Lung (tissue), 16 donors: ENCODE results near the gene SCYGR2. TPM values are rescaled to one million over a fixed set of nuclear protein-coding genes. Genes with fewer than 3 reads are reported as not detected.
"Not testable (repeated sequence)": the region's sequence is repeated elsewhere in the genome, so short reads cannot be mapped to it uniquely, and the experiment has no call there.

Experiments
- ATAC-seq: fragments of 200-7000 bp; cut with Tn5 transposase; one replicate; pipeline ENCODE4 v1.9.1; 2020; ENCODE audit warnings: moderate number of reproducible peaks; ENCODE audit not compliant: insufficient read depth, low FRiP score
- DNase-seq, 3 donors: peaks; one replicate each; pipeline ENCODE4 v3.0.0-alpha.2; 2013 to 2017
- H3K27ac ChIP-seq, 2 donors: one replicate each; pipeline ENCODE4 v1.5.1; 2013; ENCODE audit warnings: mild to moderate bottlenecking in 2 of 2, moderate library complexity in 2 of 2, control low read depth in 1 of 2, inconsistent platforms in 1 of 2, low read depth in 1 of 2, low read length in 1 of 2
- H3K27me3 ChIP-seq, 3 donors: one replicate each; pipeline ENCODE4 v1.5.1; 2013; ENCODE audit warnings: low read length in 2 of 3; ENCODE audit not compliant: control insufficient read depth in 3 of 3, insufficient read depth in 3 of 3
- H3K36me3 ChIP-seq, 4 donors: one replicate each; pipeline ENCODE4 v1.5.1; 2013; ENCODE audit warnings: low read length in 4 of 4, mild to moderate bottlenecking in 1 of 4, moderate library complexity in 1 of 4; ENCODE audit not compliant: control insufficient read depth in 4 of 4, insufficient read depth in 4 of 4
- H3K4me1 ChIP-seq, 5 donors: one replicate each; pipeline ENCODE4 v1.5.1; 2013; ENCODE audit warnings: low read length in 5 of 5, mild to moderate bottlenecking in 2 of 5, moderate library complexity in 1 of 5; ENCODE audit not compliant: control insufficient read depth in 5 of 5, insufficient read depth in 5 of 5
- H3K4me3 ChIP-seq: one replicate; pipeline ENCODE4 v1.5.1; 2013; ENCODE audit warnings: mild to moderate bottlenecking, control low read depth, moderate library complexity
- H3K9ac ChIP-seq, 2 donors: one replicate each; pipeline ENCODE4 v1.5.1; 2013; ENCODE audit warnings: low read length in 2 of 2, control low read depth in 1 of 2; ENCODE audit not compliant: insufficient read depth in 1 of 2
- H3K9me3 ChIP-seq, 4 donors: one replicate each; pipeline ENCODE4 v1.5.1; 2013; ENCODE audit warnings: low read length in 3 of 4, mild to moderate bottlenecking in 1 of 4, moderate library complexity in 1 of 4; ENCODE audit not compliant: control insufficient read depth in 4 of 4, insufficient read depth in 3 of 4
- CTCF ChIP-seq: IDR thresholded peaks from 2 replicates; pipeline ENCODE4 v1.5.1; 2012; ENCODE audit warnings: mild to moderate bottlenecking; ENCODE audit errors: control extremely low read depth, extremely low read depth
- WGBS, 2 donors: extraction: QIAGEN DNeasy Blood & Tissue Kit; methylation state at CpG; one replicate each; pipeline ENCODE4 v1.1.7; 2013; 5-methylcytosine and 5-hydroxymethylcytosine counted together
- long read RNA-seq, 5 donors: transcript quantifications; one replicate each; lab custom pipeline, GENCODE V29; 2026
- polyA plus RNA-seq, 2 donors: library from polyadenylated mRNA; stranded (reverse); fragments of 200-250 nt; gene quantifications; one replicate each; pipeline ENCODE4 v1.2.1, GENCODE V29; 2013
- total RNA-seq, 2 donors: library from RNA; depleted of rRNA in 1 of 2; stranded (reverse); fragments of >200 nt in 1 of 2; gene quantifications; one replicate each; pipeline ENCODE4 v1.2.1, GENCODE V29; 2014 to 2021
- donor health status: control.
- donor health status: control.
- donor health status: Bipolar disorder and iron deficiency.
- donor health status: healthy.
- donor health status: DM: yes; HTN: yes; CAD: no.

Gene SCYGR2
- not detected for total RNA-seq
- polyA plus RNA-seq = not detected
- long read RNA-seq, donor 1 = 0 reads
- long read RNA-seq, donor 2 = 0 reads
- long read RNA-seq, donor 3 = 0 reads
- long read RNA-seq, donor 4 = 0 reads
- long read RNA-seq, donor 5 = 0 reads

DNA sequence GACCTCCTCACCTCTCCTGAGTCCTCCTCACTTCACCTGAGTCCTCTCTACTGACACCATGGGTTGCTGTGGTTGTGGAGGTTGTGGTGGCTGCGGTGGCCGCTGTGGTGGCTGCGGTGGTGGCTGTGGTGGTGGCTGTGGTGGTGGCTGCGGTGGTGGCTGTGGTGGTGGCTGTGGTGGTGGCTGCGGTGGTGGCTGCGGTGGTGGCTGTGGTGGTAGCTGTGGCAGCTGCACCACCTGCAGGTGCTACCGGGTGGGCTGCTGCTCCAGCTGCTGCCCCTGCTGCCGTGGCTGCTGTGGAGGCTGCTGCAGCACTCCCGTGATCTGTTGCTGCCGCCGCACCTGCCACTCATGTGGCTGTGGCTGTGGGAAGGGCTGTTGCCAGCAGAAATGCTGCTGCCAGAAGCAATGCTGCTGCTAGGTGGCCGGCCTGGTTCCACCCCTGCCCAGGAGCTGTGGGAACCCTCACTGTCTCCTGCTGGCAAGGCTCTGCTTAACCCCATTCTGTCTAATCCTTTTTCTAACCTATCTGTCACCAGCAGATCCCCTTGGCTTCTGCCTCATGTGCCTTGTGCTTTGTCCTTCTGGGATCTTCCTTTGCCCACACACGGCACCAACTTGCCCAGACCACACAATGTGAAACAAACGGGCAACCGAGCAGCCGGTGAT, at the start of gene SCYGR2:
Gene SCYGR2, plus strand, starts transcription at position 59 of the 669 bp plus-strand sequence. Its CDS starts 0 bp downstream, at position 59.
- not testable (repeated sequence) for DNase-seq, H3K27ac ChIP-seq, H3K4me3 ChIP-seq, H3K9me3 ChIP-seq, H3K4me1 ChIP-seq, H3K27me3 ChIP-seq, H3K9ac ChIP-seq, ATAC-seq, H3K36me3 ChIP-seq
- WGBS, 2 donors = 88 to 92% methylated on average over 14 to 16 of the region's 16 CpGs

- Histone ChIP-seq H3K27ac (no peak overlapping the region), H3K9me3 (no peaks in the 10 kb centered on the region), H3K27me3 (no peaks in the 10 kb centered on the region), H3K9ac (no peak overlapping the region), H3K4me1 (no peaks in the 10 kb centered on the region), H3K36me3 (peaks cover 7 to 22% (median 9%) of the 10 kb centered on the region in 4 donors), H3K4me3 (no peak overlapping the region)
- WGBS, 2 donors = 97 to 99% methylated on average over 3 of the region's 3 CpGs
- DNase-seq (no peak), ATAC-seq (no peak)
- TF ChIP-seq CTCF = no peak
Observed at GRCh38 chr2:227551836-227552235, 46.9 kb upstream of the SCYGR2 start.

DNA sequence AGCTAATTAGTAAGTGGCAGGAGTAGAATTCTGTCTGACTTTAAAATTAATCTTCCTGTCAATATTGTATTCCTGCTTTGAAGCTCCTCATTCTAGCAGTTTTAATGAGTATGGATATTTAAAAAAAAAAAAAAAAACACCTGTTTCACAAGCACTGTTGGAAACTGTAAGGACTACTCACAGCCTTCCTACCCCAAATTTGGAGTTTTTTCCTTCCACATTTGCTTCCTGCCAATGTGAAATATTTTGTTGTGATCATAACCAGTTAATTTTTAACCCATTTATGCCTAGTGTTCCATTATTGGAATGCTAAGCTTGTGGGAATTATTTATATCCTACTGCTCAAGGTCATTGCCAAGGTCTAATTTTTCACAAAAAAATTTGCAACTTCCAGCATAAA, 36.1 kb upstream of the SCYGR2 start:
- no peak overlapping the region for H3K4me3 ChIP-seq

GRCh38 chr2:227565080-227565479, 33.6 kb upstream of the SCYGR2 start:
- H3K36me3 ChIP-seq = peaks cover 0 to 2% (median 0%) of the 10 kb centered on the region in 4 donors
- H3K4me1 ChIP-seq = no peaks in the 10 kb centered on the region
- TF ChIP-seq CTCF = no peak
- DNase-seq = no peak
- 95 to 96% methylated on average over 1 of the region's 1 CpG for WGBS, 2 donors
- ATAC-seq = no peak
- no peak overlapping the region for H3K9ac ChIP-seq
- H3K9me3 ChIP-seq = no peaks in the 10 kb centered on the region
- H3K4me3 ChIP-seq = no peak overlapping the region
- no peak overlapping the region for H3K27ac ChIP-seq
- H3K27me3 ChIP-seq = no peaks in the 10 kb centered on the region

More for the DNA sequence above, 36.1 kb upstream of the SCYGR2 start:
- TF ChIP-seq CTCF = no peak
- H3K4me1 ChIP-seq = no peaks in the 10 kb centered on the region
- H3K27ac ChIP-seq = no peak overlapping the region
- H3K9ac ChIP-seq = no peak overlapping the region
- H3K27me3 ChIP-seq = no peaks in the 10 kb centered on the region
- H3K36me3 ChIP-seq = peaks cover 0 to 2% (median 0%) of the 10 kb centered on the region in 4 donors
- no peaks in the 10 kb centered on the region for H3K9me3 ChIP-seq
- no peak for DNase-seq
- ATAC-seq = no peak
